HG03457 (cell line): ENCODE results near the gene GNB4.

Experiments used
- ATAC-seq: cut with Tn5 transposase; IDR thresholded peaks from one replicate; pipeline ENCODE4 v1.9.1; 2021; ENCODE audit warnings: moderate number of reproducible peaks; ENCODE audit not compliant: unreplicated experiment

GNB4 gene

DNA sequence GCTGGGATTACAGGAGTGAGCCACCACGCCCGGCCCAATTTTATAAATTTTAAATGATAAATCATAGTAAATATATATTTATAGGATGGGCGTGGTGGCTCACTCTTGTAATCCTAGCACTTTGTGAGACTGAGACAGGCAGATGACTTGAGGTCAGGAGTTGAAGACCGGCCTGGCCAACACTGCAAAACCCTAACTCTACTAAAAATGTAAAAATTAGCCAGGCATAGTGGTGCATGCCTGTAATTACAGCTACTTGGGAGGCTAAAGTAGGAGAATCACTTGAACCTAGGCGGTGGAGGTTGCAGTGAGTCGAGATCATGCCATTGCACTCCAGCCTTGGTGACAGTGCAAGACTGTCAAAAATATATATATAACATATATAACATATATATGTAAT lies 77.3 kb downstream of the GNB4 start:
- ATAC-seq = no peak

DNA sequence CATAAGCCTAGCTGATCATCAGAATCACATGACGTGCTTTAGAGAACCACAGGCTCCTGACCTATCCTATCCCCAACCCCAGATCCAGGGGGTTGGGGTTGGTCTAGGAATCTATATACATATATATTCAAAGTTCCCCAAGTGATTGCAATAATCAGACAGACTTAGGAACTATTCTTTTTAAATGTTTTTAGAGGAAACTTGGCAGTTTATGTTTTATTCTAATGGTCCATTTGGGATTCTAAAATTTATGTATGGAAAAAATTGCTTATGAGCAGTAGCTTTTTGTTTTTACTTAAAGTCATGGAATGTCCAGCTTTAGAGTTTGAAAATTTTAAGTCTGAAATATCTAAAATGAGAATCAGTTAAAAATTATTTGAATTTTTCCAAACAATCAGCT lies 81.6 kb downstream of the GNB4 start:
- ATAC-seq = no peak

DNA sequence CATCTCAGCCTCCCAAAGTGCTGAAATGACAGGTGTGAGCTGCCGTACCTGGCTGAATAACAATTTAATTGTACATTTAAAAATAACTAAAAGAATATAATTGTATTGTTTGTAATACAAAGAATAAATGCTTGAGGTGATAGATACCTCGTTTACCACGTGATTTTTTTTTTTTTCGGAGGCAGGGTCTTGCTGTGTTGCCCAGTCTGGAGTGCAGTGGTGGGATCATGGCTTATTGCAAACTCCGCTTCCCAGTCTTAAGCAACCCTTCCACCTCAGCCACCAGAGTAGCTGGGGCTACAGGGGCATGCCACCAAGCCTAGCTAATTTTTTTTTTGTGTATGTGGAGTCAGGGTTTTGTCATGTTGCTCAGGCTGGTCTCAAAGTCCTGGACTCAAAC lies 87.9 kb downstream of the GNB4 start:
- no peak for ATAC-seq

DNA sequence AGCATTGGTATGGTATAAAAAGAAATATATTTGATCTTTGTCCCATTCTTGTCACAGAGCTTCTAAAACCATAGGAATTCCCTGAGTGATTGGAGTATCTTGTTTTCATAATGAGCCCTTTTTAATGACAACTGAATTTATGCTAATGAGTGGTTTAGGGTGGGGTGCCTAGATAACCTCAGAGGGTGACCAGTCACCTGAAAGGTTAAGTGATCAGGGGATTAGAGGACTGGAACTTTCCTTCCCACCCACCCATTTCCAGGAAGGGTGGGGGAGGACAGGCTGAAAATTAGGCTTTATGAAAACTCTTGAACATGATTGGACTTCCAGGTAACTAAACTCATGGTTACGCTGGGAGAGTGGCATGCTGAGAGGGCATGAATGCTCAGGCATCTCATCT lies 95.3 kb downstream of the GNB4 start:
- ATAC-seq = no peak

DNA sequence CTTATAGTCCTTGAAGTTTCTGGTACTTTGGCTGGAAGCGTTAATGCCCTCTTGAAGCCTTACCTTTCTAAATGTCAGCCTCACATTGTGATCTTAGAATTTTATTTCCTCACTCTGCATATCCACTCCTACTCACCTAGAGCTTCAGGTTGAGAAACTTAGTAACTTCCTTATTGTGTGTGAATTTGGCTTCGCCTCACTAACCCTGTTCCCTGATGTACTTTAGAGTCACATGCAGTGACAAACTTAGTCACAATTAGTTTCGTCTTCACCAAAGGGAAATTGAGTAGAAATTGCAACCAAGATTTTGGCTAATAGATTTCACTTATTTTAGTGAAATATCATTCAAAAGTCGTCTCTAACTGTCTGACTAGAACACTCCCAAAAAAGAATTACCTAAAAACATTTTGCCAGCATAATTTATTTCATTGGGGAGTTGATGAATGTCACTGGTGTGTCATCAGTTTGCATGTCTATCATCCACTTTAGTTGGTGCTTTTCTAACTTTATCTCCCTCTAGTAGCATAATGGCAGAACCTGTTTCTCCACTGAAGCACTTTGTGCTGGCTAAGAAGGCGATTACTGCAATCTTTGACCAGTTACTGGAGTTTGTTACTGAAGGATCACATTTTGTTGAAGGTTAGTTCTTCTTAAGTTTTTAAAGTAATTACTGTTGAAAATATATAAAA lies 102.8 kb downstream of the GNB4 start:
- ATAC-seq = peak; percentile 65

DNA sequence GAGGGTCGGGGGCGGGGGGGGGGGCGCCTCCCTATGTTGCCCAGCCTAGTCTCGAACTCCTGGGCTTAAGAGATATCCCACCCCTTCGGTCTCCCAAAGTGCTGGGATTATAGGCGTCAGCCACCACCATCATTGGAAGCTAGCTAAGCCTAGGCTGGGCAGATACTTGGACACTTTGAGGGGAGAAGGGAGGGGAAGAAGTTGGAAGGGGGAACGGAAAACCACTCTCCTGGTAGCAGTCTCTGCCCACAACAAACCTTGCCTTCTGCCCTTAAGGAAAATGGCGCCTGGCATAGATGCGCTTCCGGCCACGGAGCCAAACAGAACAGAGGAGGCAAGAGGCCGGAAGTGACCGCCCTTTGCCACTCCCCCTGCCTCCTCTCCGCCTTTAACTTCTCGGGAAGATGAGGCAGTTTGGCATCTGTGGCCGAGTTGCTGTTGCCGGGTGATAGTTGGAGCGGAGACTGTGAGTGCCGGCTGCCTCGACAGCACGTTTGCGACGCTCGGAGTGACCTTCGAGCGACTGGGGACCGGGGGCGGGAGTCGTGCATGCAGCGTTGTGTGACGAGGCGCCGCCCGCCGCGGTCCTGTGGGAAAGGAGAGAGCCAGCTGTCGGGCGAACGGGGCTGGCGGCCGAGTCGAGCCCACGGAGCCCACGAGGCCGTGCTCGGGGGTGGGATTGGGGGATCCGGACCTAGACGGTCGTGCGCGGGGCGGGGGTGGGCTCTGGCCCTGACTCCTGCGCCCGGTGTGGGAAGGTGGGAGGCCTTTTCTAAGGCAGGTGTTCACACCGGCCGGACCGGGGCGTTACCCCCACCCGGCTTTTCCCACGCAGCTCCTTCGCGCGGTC lies 103.7 kb downstream of the GNB4 start, which contains the start of gene MFN1:
TSS of gene MFN1 (plus strand) at position 365 of the 850 bp plus-strand sequence. CDS start 1,143 bp downstream, outside the sequence.
- peak; percentile 89 for ATAC-seq
